PFSK-1 (cell line): ENCODE data around the gene CCDC47.

Source experiments
- SIN3A ChIP-seq: IDR thresholded peaks from 2 replicates; pipeline ENCODE4 v1.6.1; 2012; ENCODE audit warnings: mild to moderate bottlenecking, low read length, moderate library complexity, borderline replicate concordance; ENCODE audit not compliant: insufficient read depth
- TAF1 ChIP-seq: IDR thresholded peaks from 2 replicates; pipeline ENCODE4 v1.6.1; 2012; ENCODE audit warnings: low read length, control low read depth, borderline replicate concordance; ENCODE audit not compliant: insufficient read depth

DNA sequence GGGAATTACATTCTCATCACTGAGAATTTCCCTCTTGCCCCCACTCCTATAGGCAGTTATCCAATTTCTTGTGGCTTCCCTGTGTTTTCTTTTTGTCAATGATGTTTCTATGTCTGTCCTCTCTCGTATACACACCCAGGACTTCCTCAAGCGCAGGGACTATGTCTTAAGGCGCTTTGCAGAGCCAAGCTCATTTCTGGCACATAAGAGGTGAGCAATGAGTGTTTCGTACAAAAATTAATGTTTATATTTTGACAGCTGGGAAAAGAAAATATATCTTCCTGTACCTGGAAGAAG, 1.5 kb upstream of the CCDC47 start:
- TF ChIP-seq SIN3A (no peak; the same call in 1 of the 2 replicates), TAF1 (no peak)
